Smooth muscle cell of the brain vasculature (primary cell): ENCODE results near the gene OR5AP2.
"Not testable (repeated sequence)": the region's sequence is repeated elsewhere in the genome, so short reads cannot be mapped to it uniquely, and the experiment has no call there.

Experiments used
- DNase-seq: peaks from one replicate; pipeline ENCODE4 v3.0.0-alpha.2; 2012; ENCODE audit warnings: low read depth, low spot score

The OR5AP2 gene

DNA sequence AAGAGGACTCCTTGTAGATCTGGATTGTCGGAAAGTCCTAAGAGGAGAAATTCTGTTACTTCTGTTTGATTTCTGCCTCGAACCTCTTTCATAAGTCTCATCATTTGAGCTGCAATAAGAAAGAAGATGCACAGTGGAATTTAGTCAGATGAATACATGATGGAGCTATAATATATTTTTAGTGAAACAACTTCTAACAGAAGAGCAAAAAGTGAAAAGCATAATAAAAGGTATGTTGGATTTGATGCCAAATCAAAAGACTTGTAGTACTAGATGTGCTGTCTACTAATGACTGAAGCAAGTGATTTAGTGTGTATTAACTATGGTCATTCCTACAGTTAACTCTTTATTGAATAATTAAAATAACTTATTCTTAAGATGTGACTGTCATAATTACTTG lies at the start of gene OR5AP2:
Gene OR5AP2 (minus strand): TSS at position 101 of the 400 bp plus-strand sequence. CDS start 0 bp downstream, at position 101.
- no peak for DNase-seq

GRCh38 chr11:56691179-56691578 lies 48.9 kb upstream of the OR5AP2 start:
- DNase-seq, result not testable (repeated sequence)

DNA sequence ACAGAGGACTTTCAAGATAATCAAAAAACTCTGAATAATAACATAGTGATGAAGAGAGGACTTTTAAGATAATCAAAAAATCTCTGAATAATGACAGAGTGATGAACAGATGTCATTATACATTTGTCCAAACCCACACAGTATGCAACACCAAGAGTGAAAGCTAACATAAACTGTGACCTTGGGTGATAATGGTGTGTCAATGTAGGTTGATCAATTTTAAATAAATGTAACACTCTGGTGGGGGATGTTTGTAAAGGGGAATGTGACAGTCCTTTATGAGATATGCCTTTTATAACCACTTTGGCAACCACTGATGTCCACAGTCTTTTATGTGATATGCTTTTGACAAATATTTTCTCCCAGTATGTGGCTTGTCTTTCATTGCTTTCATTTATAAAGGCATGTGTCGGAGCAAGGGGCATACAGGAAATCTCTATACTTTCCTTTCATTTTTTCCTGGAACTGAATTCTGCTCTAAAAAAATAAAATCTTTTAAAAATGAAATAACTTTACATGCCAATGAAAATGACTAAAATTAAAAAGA lies 46.4 kb upstream of the OR5AP2 start:
- no peak for DNase-seq

DNA sequence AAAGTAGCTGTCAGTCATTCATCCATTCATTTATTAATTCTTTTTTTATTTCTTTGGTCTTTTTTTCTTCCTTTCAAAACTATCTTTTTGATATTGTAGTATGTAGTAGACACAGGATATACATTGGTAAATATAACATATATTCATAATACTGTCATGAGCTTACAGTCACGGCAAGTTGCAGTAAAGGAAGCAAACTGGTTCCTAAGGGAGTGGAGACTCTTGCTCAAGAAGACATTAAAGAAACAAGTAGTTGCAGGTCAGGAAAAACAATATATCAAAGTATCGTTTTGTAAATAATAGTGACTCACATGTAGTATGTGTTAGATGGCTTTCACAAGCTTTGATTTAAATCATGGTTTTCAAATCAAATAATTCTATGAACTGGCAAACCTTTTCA lies 28.7 kb upstream of the OR5AP2 start:
- no peak for DNase-seq

GRCh38 chr11:56663386-56663785 lies 21.1 kb upstream of the OR5AP2 start, which contains the start of gene OR5AR1:
Gene OR5AR1 (plus strand): TSS chr11:56663686. CDS start chr11:56663686, 0 bp downstream.
- no peak for DNase-seq

GRCh38 chr11:56659755-56660154 lies 17.5 kb upstream of the OR5AP2 start:
- DNase-seq, result no peak

DNA sequence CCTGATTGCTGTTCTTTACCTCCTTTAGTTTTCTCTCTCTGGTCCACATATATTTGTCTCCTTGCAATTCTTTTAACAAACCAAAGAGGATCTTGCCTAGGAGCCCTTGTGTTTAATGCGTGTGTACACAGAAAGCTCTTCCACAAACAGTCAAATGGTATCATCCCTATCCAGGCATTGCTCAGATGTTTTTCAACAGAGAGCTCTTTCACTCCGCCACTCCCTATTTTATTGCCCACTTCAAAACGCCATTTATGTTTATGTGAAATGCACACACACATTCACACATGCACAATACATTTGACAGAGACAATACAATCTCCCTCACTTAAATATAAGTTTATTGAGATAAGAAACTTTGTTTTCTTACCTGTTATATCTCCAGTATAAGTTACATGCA lies 4.7 kb downstream of the OR5AP2 start:
- no peak for DNase-seq

DNA sequence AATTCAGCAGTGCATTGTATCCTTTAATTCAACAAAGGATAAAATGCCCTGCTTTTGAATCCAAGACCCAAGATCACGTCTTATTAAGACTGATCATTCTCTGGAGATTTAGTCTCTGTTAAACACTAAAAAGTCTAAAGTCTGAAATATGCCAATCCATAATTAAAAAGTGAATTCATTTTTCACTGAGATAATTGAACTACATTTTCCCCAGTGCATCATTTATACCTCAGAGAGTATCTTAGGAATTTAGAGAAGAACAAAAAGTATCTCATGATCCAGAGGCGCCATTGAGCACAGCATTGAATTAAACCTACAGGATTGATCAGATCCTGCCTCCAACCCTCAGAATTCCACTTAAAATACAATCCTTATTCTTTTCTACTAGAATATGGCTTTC lies 5.4 kb downstream of the OR5AP2 start:
- no peak for DNase-seq

- no peak for DNase-seq
Measured at GRCh38 chr11:56632329-56632728, 9.9 kb downstream of the OR5AP2 start.

DNA sequence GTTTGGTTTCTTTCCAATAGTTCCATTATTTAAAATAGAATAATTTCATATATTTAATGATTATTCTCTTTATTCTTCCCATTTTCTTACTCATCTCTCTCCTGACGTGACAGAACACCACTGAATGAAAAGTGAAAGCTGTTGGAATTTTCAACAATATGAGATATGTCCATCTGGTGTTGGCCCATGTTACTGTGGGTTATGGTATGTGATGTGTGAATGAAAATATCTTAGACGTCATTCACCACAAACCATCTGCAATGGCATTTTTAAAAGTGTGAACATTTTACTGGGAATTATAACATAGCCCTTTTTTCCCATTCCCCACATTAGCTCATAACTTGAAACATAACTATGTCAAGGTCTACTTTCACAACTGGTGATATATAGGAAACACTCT lies 16.3 kb downstream of the OR5AP2 start:
- no peak for DNase-seq

- DNase-seq, result no peak
Measured at GRCh38 chr11:56624661-56625110, 17.6 kb downstream of the OR5AP2 start.

DNA sequence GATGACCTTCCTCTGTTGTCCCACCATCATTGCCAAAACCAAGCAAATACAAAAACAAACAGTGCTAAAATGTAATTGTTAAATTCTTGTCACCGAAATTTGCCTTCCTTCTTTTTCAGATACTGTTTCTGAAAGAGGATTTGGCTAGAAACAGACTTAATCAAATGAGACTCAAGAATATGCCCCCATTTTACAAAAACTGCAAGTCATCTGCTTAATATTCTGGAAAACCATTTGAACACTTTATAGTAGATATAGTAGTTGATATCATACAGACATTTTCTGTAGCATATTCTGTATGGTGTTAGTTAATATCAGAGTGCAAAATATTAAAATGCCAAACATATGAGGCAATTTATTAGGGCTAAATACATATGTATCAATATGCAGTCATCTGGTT lies 31.1 kb downstream of the OR5AP2 start:
- DNase-seq, result no peak

DNA sequence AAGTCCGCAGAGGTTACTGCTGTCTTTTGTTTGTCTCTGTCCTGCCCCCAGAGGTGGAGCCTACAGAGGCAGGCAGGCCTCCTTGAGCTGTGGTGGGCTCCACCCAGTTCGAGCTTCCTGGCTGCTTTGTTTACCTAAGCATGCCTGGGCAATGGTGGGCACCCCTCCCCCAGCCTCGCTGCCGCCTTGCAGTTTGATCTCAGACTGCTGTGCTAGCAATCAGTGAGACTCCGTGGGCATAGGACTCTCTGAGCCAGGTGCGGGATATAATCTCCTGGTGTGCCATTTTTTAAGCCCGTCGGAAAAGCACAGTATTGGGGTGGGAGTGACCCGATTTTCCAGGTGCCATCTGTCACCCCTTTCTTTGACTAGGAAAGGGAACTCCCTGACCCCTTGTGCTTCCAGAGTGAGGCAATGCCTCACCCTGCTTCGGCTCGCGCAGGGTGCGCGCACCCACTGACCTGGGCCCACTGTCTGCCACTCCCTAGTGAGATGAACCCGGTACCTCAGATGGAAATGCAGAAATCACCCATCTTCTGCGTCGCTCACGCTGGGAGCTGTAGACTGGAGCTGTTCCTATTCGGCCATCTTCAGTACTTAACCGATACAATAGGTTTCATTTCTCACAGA lies 50.0 kb downstream of the OR5AP2 start:
- not testable (repeated sequence) for DNase-seq
